H1 (cell line): ENCODE results near the gene HEXIM1. TPM values are rescaled to one million over a fixed set of nuclear protein-coding genes. Genes with fewer than 3 reads are reported as not detected.

Source experiments
- CTCF ChIA-PET: fragments of 300-600 bp; sonication (Branson Sonifier 250); formaldehyde crosslinking; loops from one replicate; lab custom pipeline; 2021; ENCODE audit not compliant: partially characterized antibody; lab: Charles Lee
- POLR2A ChIA-PET: fragments of 300-600 bp; sonication (Branson Sonifier 250); formaldehyde crosslinking; loops from one replicate; lab custom pipeline; 2021; ENCODE audit warnings: inconsistent platforms; ENCODE audit not compliant: partially characterized antibody; lab: Charles Lee
- DNase-seq, 2 experiments: peaks; one replicate each; pipeline versions ENCODE4 v3.0.0 to v3.0.0-alpha.2; 2010 to 2022; ENCODE audit warnings: low spot score in 2 of 2, low read depth in 1 of 2, mixed read lengths in 1 of 2
- FAIRE-seq: peaks from 2 replicates; lab custom pipeline; 2011; peaks lifted over from hg19 to GRCh38; lab: Jason Lieb, UNC
- H2AFZ ChIP-seq: 2 replicates; pipeline ENCODE4 v1.8.1; 2012; ENCODE audit warnings: low read length, inconsistent platforms
- H2AK5ac ChIP-seq: 2 replicates; pipeline ENCODE4 v1.6.1; 2013; ENCODE audit warnings: low read depth, low read length
- H2BK120ac ChIP-seq: replicated peaks from 2 replicates; pipeline ENCODE3; 2013; ENCODE audit warnings: low read depth, low read length, inconsistent platforms
- H2BK12ac ChIP-seq: 2 replicates; pipeline ENCODE4 v1.6.1; 2013; ENCODE audit warnings: low read depth, low read length
- H2BK15ac ChIP-seq: 2 replicates; pipeline ENCODE4 v1.6.1; 2013; ENCODE audit warnings: low read length
- H2BK20ac ChIP-seq: 2 replicates; pipeline ENCODE4 v1.6.1; 2013; ENCODE audit warnings: low read length
- H2BK5ac ChIP-seq: 2 replicates; pipeline ENCODE4 v1.6.1; 2013; ENCODE audit warnings: low read depth, low read length
- H3K14ac ChIP-seq: 2 replicates; pipeline ENCODE4 v1.6.1; 2013; ENCODE audit warnings: inconsistent platforms; ENCODE audit not compliant: insufficient read length
- H3K18ac ChIP-seq: 2 replicates; pipeline ENCODE4 v1.6.1; 2013; ENCODE audit warnings: low read length; ENCODE audit errors: extremely low read depth
- H3K23ac ChIP-seq: 2 replicates; pipeline ENCODE4 v1.6.1; 2013; ENCODE audit warnings: inconsistent platforms; ENCODE audit not compliant: insufficient read length
- H3K23me2 ChIP-seq: 2 replicates; pipeline ENCODE4 v1.6.1; 2013; ENCODE audit warnings: low read depth, low read length
- H3K27ac ChIP-seq: 2 replicates; pipeline ENCODE4 v1.6.1; 2011; ENCODE audit warnings: low read depth, low read length, inconsistent platforms
- H3K27me3 ChIP-seq, 4 experiments: replicated peaks in 1 of 4; 1 replicate in 1 of 4; 2 replicates in 3 of 4; pipeline versions ENCODE4 v1.6.1 to v1.8.1; 2011 to 2013; ENCODE audit warnings: low read length in 3 of 4, mild to moderate bottlenecking in 3 of 4, inconsistent platforms in 2 of 4, mixed read lengths in 2 of 4, moderate library complexity in 1 of 4; ENCODE audit not compliant: control insufficient read depth in 3 of 4, insufficient read depth in 3 of 4; ENCODE audit errors: extremely low read depth in 1 of 4
- H3K36me3 ChIP-seq, 4 experiments: 2 replicates each; pipeline versions ENCODE4 v1.6.1 to v1.8.1; 2011 to 2013; ENCODE audit warnings: mild to moderate bottlenecking in 4 of 4, low read length in 3 of 4, moderate library complexity in 2 of 4, control low read depth in 1 of 4, inconsistent platforms in 1 of 4; ENCODE audit not compliant: insufficient read depth in 4 of 4, control insufficient read depth in 2 of 4
- H3K4ac ChIP-seq: replicated peaks from 2 replicates; pipeline ENCODE3; 2013; ENCODE audit warnings: low read length, low read depth, mixed read lengths, inconsistent platforms; ENCODE audit not compliant: insufficient read length
- H3K4me1 ChIP-seq, 4 experiments: replicated peaks in 1 of 4; 1 replicate in 1 of 4; 2 replicates in 3 of 4; pipeline versions ENCODE4 v1.6.1 to v1.8.1; 2011 to 2013; ENCODE audit warnings: low read length in 3 of 4, inconsistent platforms in 2 of 4, mixed read lengths in 1 of 4; ENCODE audit not compliant: insufficient read depth in 4 of 4, control insufficient read depth in 3 of 4
- H3K4me2 ChIP-seq, 2 experiments: 2 replicates each; pipeline versions ENCODE4 v1.6.1 to v1.8.1; 2011 to 2013; ENCODE audit warnings: low read depth in 2 of 2, low read length in 2 of 2, control low read depth in 1 of 2, inconsistent platforms in 1 of 2, mild to moderate bottlenecking in 1 of 2; ENCODE audit not compliant: insufficient read depth in 1 of 2
- H3K4me3 ChIP-seq, 4 experiments: fragments of 200-600, 300-600 bp in 1 of 4; sonication (generic), shearing (Covaris generic), sonication (Bioruptor Twin) in 1 of 4; 2 replicates each; pipeline versions ENCODE4 v1.5.1 to v1.8.1; 2011 to 2016; ENCODE audit warnings: low read length in 4 of 4, low read depth in 3 of 4, control low read depth in 2 of 4, inconsistent platforms in 2 of 4, mild to moderate bottlenecking in 2 of 4, mixed read lengths in 1 of 4, moderate library complexity in 1 of 4; ENCODE audit not compliant: insufficient read depth in 2 of 4; ENCODE audit errors: extremely low read depth in 1 of 4
- H3K56ac ChIP-seq: replicated peaks from 2 replicates; pipeline ENCODE3; 2013; ENCODE audit warnings: low read depth, mild to moderate bottlenecking, mixed read lengths, low read length, inconsistent platforms; ENCODE audit not compliant: insufficient read length
- H3K79me1 ChIP-seq: 2 replicates; pipeline ENCODE4 v1.6.1; 2013; ENCODE audit warnings: low read depth, low read length, control low read depth
- H3K79me2 ChIP-seq, 2 experiments: 2 replicates each; pipeline versions ENCODE4 v1.6.1 to v1.8.1; 2012 to 2013; ENCODE audit warnings: low read length in 2 of 2, mild to moderate bottlenecking in 2 of 2, inconsistent platforms in 1 of 2; ENCODE audit not compliant: insufficient read depth in 2 of 2, control insufficient read depth in 1 of 2
- H3K9ac ChIP-seq, 4 experiments: replicated peaks in 1 of 4; 1 replicate in 1 of 4; 2 replicates in 3 of 4; pipeline versions ENCODE4 v1.6.1 to v1.8.1; 2011 to 2013; ENCODE audit warnings: low read depth in 3 of 4, low read length in 3 of 4, control low read depth in 2 of 4, mild to moderate bottlenecking in 2 of 4, moderate library complexity in 2 of 4, inconsistent platforms in 1 of 4; ENCODE audit errors: extremely low read depth in 1 of 4
- H3K9me3 ChIP-seq, 2 experiments: 2 replicates each; pipeline versions ENCODE4 v1.6.1 to v1.8.1; 2012 to 2013; ENCODE audit warnings: mild to moderate bottlenecking in 2 of 2, moderate library complexity in 2 of 2, control low read depth in 1 of 2, inconsistent platforms in 1 of 2, low read depth in 1 of 2, low read length in 1 of 2, mixed read lengths in 1 of 2; ENCODE audit not compliant: insufficient read depth in 2 of 2
- H4K20me1 ChIP-seq, 2 experiments: replicated peaks in 1 of 2; 2 replicates each; pipeline versions ENCODE3 to v1.8.1; 2011 to 2013; ENCODE audit warnings: inconsistent platforms in 2 of 2, low read length in 2 of 2, mild to moderate bottlenecking in 1 of 2; ENCODE audit not compliant: insufficient read depth in 2 of 2, control insufficient read depth in 1 of 2
- H4K5ac ChIP-seq: 2 replicates; pipeline ENCODE4 v1.6.1; 2013; ENCODE audit warnings: low read length, low read depth, mixed read lengths, inconsistent platforms; ENCODE audit not compliant: insufficient read length
- H4K8ac ChIP-seq: 2 replicates; pipeline ENCODE4 v1.8.0; 2013; ENCODE audit warnings: mild to moderate bottlenecking, moderate library complexity, low read length, inconsistent platforms; ENCODE audit not compliant: insufficient read depth; ENCODE audit errors: extremely low read depth
- H4K91ac ChIP-seq: replicated peaks from 2 replicates; pipeline ENCODE3; 2013; ENCODE audit warnings: low read length, mixed read lengths, inconsistent platforms; ENCODE audit not compliant: insufficient read length
- ATF3 ChIP-seq: IDR thresholded peaks from 2 replicates; pipeline ENCODE4 v1.6.1; 2011; ENCODE audit warnings: low read depth, mild to moderate bottlenecking, low read length; ENCODE audit not compliant: insufficient read depth
- BACH1 ChIP-seq: IDR thresholded peaks from 2 replicates; pipeline ENCODE4 v1.6.1; 2012; ENCODE audit warnings: low read length, improper control_type of control experiment
- BCL11A ChIP-seq, 2 experiments: IDR thresholded peaks; one replicate each; pipeline ENCODE4 v1.6.1; 2011; ENCODE audit warnings: low read depth in 2 of 2, low read length in 2 of 2, mild to moderate bottlenecking in 2 of 2
- CBX5 ChIP-seq: fragments of 300-800, 300-1000 bp; sonication (generic); IDR thresholded peaks from 2 replicates; pipeline ENCODE4 v1.7.1; 2016; ENCODE audit warnings: antibody characterized with exemption, low read length, low read depth
- CREB1 ChIP-seq: IDR thresholded peaks from 2 replicates; pipeline ENCODE4 v1.6.1; 2012; ENCODE audit warnings: inconsistent platforms
- CTBP2 ChIP-seq: IDR thresholded peaks from 2 replicates; pipeline ENCODE4 v1.7.0; 2011; ENCODE audit warnings: borderline replicate concordance, mild to moderate bottlenecking, moderate library complexity, mixed read lengths, low read length; ENCODE audit not compliant: insufficient read depth, insufficient read length
- HDAC2 ChIP-seq, 2 experiments: fragments of 300-600 bp in 1 of 2; sonication (generic) in 1 of 2; IDR thresholded peaks; 2 replicates each; pipeline ENCODE4 v1.6.1; 2011 to 2012; ENCODE audit warnings: low read depth in 2 of 2, low read length in 2 of 2, mild to moderate bottlenecking in 2 of 2, moderate library complexity in 2 of 2, borderline replicate concordance in 1 of 2, inconsistent platforms in 1 of 2
- HDAC6 ChIP-seq: IDR thresholded peaks from one replicate; pipeline ENCODE4 v1.7.1; 2012; ENCODE audit warnings: low read depth, mild to moderate bottlenecking, inconsistent platforms, low read length, moderate library complexity
- MAFK ChIP-seq: IDR thresholded peaks from 2 replicates; pipeline ENCODE4 v1.6.1; 2012; ENCODE audit warnings: low read depth, mild to moderate bottlenecking, improper control_type of control experiment, low read length
- RBBP5 ChIP-seq: IDR thresholded peaks from 2 replicates; pipeline ENCODE4 v1.7.1; 2012; ENCODE audit warnings: low read depth, mild to moderate bottlenecking, inconsistent platforms, low read length, moderate library complexity, borderline replicate concordance
- SIRT6 ChIP-seq: IDR thresholded peaks from one replicate; pipeline ENCODE4 v1.7.1; 2012; ENCODE audit warnings: low read length, inconsistent platforms
- SP2 ChIP-seq: IDR thresholded peaks from 2 replicates; pipeline ENCODE4 v1.6.1; 2012; ENCODE audit warnings: mild to moderate bottlenecking, low read length, inconsistent platforms
- TAF7 ChIP-seq: optimal IDR thresholded peaks from 2 replicates; pipeline ENCODE3; 2011; ENCODE audit warnings: low read depth, mild to moderate bottlenecking, inconsistent platforms, low read length, moderate library complexity, borderline replicate concordance
- TCF12 ChIP-seq: IDR thresholded peaks from 2 replicates; pipeline ENCODE4 v1.6.1; 2011; ENCODE audit warnings: low read depth, mild to moderate bottlenecking, low read length
- WGBS, 2 experiments: shearing (Covaris generic) in 1 of 2; methylation state at CpG; one replicate each; pipeline versions ENCODE4 v1.1.6 to v1.1.7; 2013 to 2015; ENCODE audit warnings: low lambda C conversion rate in 2 of 2, mixed read lengths in 2 of 2, inconsistent platforms in 1 of 2, low coverage in 1 of 2, missing lambda C conversion rate in 1 of 2; ENCODE audit not compliant: insufficient replicate concordance in 2 of 2, insufficient coverage in 1 of 2, insufficient read length in 1 of 2; ENCODE audit errors: extremely low coverage in 1 of 2, missing lambda C conversion rate in 1 of 2; 5-methylcytosine and 5-hydroxymethylcytosine counted together
- polyA plus RNA-seq, 7 experiments: library from polyadenylated mRNA; depleted of rRNA in 3 of 7; stranded (reverse) in 5 of 7; unstranded in 2 of 7; fragments of >200 nt in 5 of 7; fragments of 200-250 nt in 2 of 7; gene quantifications; 1 replicate in 5 of 7; 2 replicates in 1 of 7; 4 replicates in 1 of 7; pipeline versions ENCODE4 v1.2.1 to v1.2.3, GENCODE V29; 2011 to 2013; ENCODE audit warnings: missing spikeins in 2 of 7, mixed read lengths in 2 of 7
- total RNA-seq: library from RNA; stranded (reverse); fragmentation: NEBNext Ultra II Directional; extraction: Animal tissue kit (Norgen Biotek cat#: 25700); gene quantifications from 2 replicates; pipeline ENCODE4 v1.2.1, GENCODE V29; 2021

The HEXIM1 gene
- total and polyA plus RNA-seq, 2 of the 8 experiments (the other 6 are each of a cell fraction or from before 2014, with no cell fraction given), result 9.1 to 38.3 TPM

GRCh38 chr17:45121055-45121454 lies 27.2 kb upstream of the HEXIM1 start:
- no peaks in the 10 kb centered on the region for H3K23me2 ChIP-seq
- no peak overlapping the region for H3K18ac ChIP-seq
- H3K56ac ChIP-seq, result no peak overlapping the region
- H3K4me2 ChIP-seq, result no peak overlapping the region
- ChIA-PET POLR2A (interaction anchor here (1.6 kb wide), 1 partner anchor 28 kb away, joined by 5 read pairs; the partner anchor contains the start of gene HEXIM1), CTCF (interaction anchor here (0.9 to 3.4 kb wide), 5 partner anchors 9 to 159 kb away, joined by 3 to 16 read pairs (median 5); no protein-coding TSS in a partner anchor)
- no peak overlapping the region for H3K14ac ChIP-seq
- H2BK5ac ChIP-seq, result no peak overlapping the region
- WGBS, 2 experiments, result 93% methylated on average over 15 of the region's 45 CpGs; no CpG with 5 or more reads in 1 of the 2 experiments
- no peak overlapping the region for H3K27ac ChIP-seq
- H3K27me3 ChIP-seq, result no peaks in the 10 kb centered on the region
- no peak overlapping the region for H2AFZ ChIP-seq
- no peak overlapping the region for H2BK120ac ChIP-seq
- no peaks in the 10 kb centered on the region for H3K79me2 ChIP-seq
- no peaks in the 10 kb centered on the region for H3K9me3 ChIP-seq
- DNase-seq (no peak), FAIRE-seq (no peak)
- no peak overlapping the region for H3K9ac ChIP-seq
- H2BK12ac ChIP-seq, result 0 out of 2 replicates have a peak overlapping the region, but pooled peaks have one; percentile 9
- no peak overlapping the region for H4K91ac ChIP-seq
- H2BK20ac ChIP-seq, result no peak overlapping the region
- H3K4ac ChIP-seq, result no peak overlapping the region
- no peak overlapping the region for H2BK15ac ChIP-seq
- H4K8ac ChIP-seq, result peak overlapping the region; percentile 25; the same call in 1 of the 2 replicates
- peaks cover 0 to 9% (median 0%) of the 10 kb centered on the region in 4 experiments; a peak in 1 of 7 replicates for H3K4me1 ChIP-seq
- no peaks in the 10 kb centered on the region for H3K36me3 ChIP-seq
- no peak overlapping the region; the same call in 1 of the 2 replicates for H2AK5ac ChIP-seq
- H3K79me1 ChIP-seq, result no peaks in the 10 kb centered on the region
- H4K5ac ChIP-seq, result no peak overlapping the region
- no peak overlapping the region for H3K4me3 ChIP-seq
- peaks cover 0 to 2% of the 10 kb centered on the region in 2 experiments for H4K20me1 ChIP-seq
- H3K23ac ChIP-seq, result no peak overlapping the region
- TF ChIP-seq BCL11A (IDR thresholded peaks at IDR 0.05; ENCODE audit: low read depth in 2 of 2, low read length in 2 of 2) (no peak), CBX5 (no peak), ATF3 (no peak), TAF7 (no peak), SP2 (no peak), SIRT6 (no peak), BACH1 (no peak), MAFK (no peak), CTBP2 (no peak), RBBP5 (no peak), CREB1 (no peak), HDAC6 (no peak), HDAC2 (IDR thresholded peaks at IDR 0.05; ENCODE audit: borderline replicate concordance in 1 of 2, low read depth in 2 of 2, low read length in 2 of 2) (no peak), TCF12 (no peak)
